Tibial nerve (tissue), 4 donors: ENCODE results near the gene ETV7. TPM values are rescaled to one million over a fixed set of nuclear protein-coding genes. Genes with fewer than 3 reads are reported as not detected.

Source experiments
- DNase-seq, 2 donors: peaks; one replicate each; pipeline ENCODE4 v3.0.0-alpha.2; 2019; ENCODE audit warnings: low spot score in 2 of 2
- H3K27ac ChIP-seq, 4 donors: fragments of 200-600 bp; sonication (generic) in 3 of 4; one replicate each; pipeline ENCODE4 v1.5.1; 2017 to 2019; ENCODE audit warnings: mild to moderate bottlenecking in 1 of 4
- H3K27me3 ChIP-seq, 2 donors: fragments of 200-600 bp; sonication (generic) in 1 of 2; one replicate each; pipeline versions ENCODE4 v1.5.1 to v1.6.0; 2017 to 2019
- H3K36me3 ChIP-seq, 3 donors: fragments of 200-600 bp; sonication (generic); one replicate each; pipeline ENCODE4 v1.5.1; 2018 to 2019
- H3K4me1 ChIP-seq, 4 donors: fragments of 200-600 bp; sonication (generic) in 3 of 4; one replicate each; pipeline ENCODE4 v1.5.1; 2017 to 2019
- H3K4me3 ChIP-seq, 4 donors: fragments of 200-600 bp; sonication (generic) in 3 of 4; one replicate each; pipeline ENCODE4 v1.5.1; 2017 to 2019; ENCODE audit warnings: mild to moderate bottlenecking in 1 of 4, moderate library complexity in 1 of 4
- H3K9me3 ChIP-seq, 4 donors: fragments of 200-600 bp; sonication (generic) in 3 of 4; one replicate each; pipeline ENCODE4 v1.5.1; 2017 to 2019
- CTCF ChIP-seq, 5 experiments: fragments of 200-600 bp in 3 of 5; fragments of 450-650 bp in 2 of 5; sonication (generic) in 3 of 5; IDR thresholded peaks; one replicate each; pipeline ENCODE4 v1.5.1; 2016 to 2019; ENCODE audit warnings: antibody characterized with exemption in 5 of 5, mild to moderate bottlenecking in 3 of 5, moderate library complexity in 2 of 5
- EP300 ChIP-seq, 2 donors: sonication (generic); formaldehyde crosslinking; IDR thresholded peaks; one replicate each; pipeline ENCODE4 v1.6.1; 2017; ENCODE audit warnings: antibody characterized with exemption in 2 of 2, mild to moderate bottlenecking in 1 of 2
- POLR2A ChIP-seq, 2 donors: fragments of 450-650 bp; IDR thresholded peaks; one replicate each; pipeline ENCODE4 v1.6.1; 2017; ENCODE audit warnings: antibody characterized with exemption in 2 of 2, mild to moderate bottlenecking in 2 of 2, moderate library complexity in 2 of 2
- WGBS, 2 donors: methylation state at CpG; one replicate each; pipeline ENCODE4 v1.1.5; 2018; 5-methylcytosine and 5-hydroxymethylcytosine counted together
- total RNA-seq, 4 donors: library from RNA; depleted of rRNA; stranded (reverse); fragments of >200 nt; gene quantifications; one replicate each; pipeline ENCODE4 v1.1.0, GENCODE V29; 2016

The ETV7 gene
- total RNA-seq, 4 donors from 2014 or later, result 0.60 to 9.2 (median 2.9) TPM

- Histone ChIP-seq H3K4me3 (no peak overlapping the region), H3K27me3 (no peaks in the 10 kb centered on the region), H3K36me3 (no peaks in the 10 kb centered on the region), H3K4me1 (peaks cover 0 to 20% (median 8%) of the 10 kb centered on the region in 4 donors), H3K9me3 (no peaks in the 10 kb centered on the region), H3K27ac (no peak overlapping the region)
- no peak for DNase-seq
- TF ChIP-seq CTCF (IDR thresholded peaks at IDR 0.05) (no peak), POLR2A (IDR thresholded peaks at IDR 0.05) (no peak), EP300 (IDR thresholded peaks at IDR 0.05) (no peak)
- WGBS, 2 donors, result 84 to 92% methylated on average over 2 of the region's 2 CpGs
Observed at GRCh38 chr6:36384095-36384494, 3.4 kb downstream of the ETV7 start.

DNA sequence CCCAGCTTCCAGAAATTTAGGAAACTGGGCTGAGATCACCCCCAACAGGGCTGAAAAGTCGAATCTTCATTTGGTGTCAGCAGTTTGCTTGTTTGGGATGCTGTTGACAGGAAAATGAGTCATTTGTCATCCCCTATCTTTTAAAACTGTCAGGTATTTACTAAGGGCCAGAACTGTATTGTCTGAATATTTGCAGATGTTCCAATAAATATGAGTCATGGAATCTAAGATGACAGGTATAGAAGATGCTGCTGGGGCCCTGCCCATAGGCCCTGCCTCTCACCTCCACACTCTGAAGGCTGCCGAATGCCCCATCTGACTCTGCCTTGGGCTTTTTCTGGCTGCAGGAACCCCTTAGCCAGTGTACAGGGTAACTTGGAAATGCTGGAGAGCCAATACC lies 3.9 kb downstream of the ETV7 start:
- WGBS, 2 donors, result 84 to 91% methylated on average over 2 of the region's 2 CpGs
- no peak for DNase-seq
- Histone ChIP-seq H3K9me3 (no peaks in the 10 kb centered on the region), H3K27ac (no peak overlapping the region), H3K4me1 (peaks cover 0 to 20% (median 8%) of the 10 kb centered on the region in 4 donors), H3K36me3 (no peaks in the 10 kb centered on the region), H3K4me3 (no peak overlapping the region), H3K27me3 (no peaks in the 10 kb centered on the region)
- no peak for TF ChIP-seq EP300 (IDR thresholded peaks at IDR 0.05)
- TF ChIP-seq POLR2A (IDR thresholded peaks at IDR 0.05), result no peak

DNA sequence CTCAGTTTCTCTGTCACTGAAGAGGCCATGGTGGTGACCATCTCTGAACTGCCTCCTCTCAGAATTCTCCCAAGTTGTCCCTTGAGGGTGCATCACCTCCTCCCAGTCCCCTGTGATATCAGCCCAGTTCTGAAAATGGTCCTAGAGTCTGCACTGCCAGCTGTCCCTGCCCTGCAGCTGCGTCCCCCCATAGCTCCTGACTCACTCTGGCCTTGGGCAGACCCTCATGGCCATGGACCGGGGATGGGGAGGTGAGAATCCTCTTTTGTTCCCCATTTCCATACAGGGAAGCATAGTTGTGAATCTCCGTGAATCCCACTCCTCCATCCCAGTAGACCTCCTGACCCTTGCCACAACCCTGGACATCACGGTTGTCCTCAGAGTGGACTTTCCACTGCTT lies 4.5 kb downstream of the ETV7 start:
- Histone ChIP-seq H3K4me3 (no peak overlapping the region), H3K36me3 (no peaks in the 10 kb centered on the region), H3K9me3 (no peaks in the 10 kb centered on the region), H3K4me1 (peaks cover 0 to 14% (median 6%) of the 10 kb centered on the region in 4 donors), H3K27ac (no peak overlapping the region), H3K27me3 (no peaks in the 10 kb centered on the region)
- WGBS, 2 donors, result 73 to 74% methylated on average over 4 of the region's 4 CpGs
- no peak for DNase-seq
- TF ChIP-seq CTCF (IDR thresholded peaks at IDR 0.05), result no peak
- no peak for TF ChIP-seq EP300 (IDR thresholded peaks at IDR 0.05)
- TF ChIP-seq POLR2A (IDR thresholded peaks at IDR 0.05), result no peak

DNA sequence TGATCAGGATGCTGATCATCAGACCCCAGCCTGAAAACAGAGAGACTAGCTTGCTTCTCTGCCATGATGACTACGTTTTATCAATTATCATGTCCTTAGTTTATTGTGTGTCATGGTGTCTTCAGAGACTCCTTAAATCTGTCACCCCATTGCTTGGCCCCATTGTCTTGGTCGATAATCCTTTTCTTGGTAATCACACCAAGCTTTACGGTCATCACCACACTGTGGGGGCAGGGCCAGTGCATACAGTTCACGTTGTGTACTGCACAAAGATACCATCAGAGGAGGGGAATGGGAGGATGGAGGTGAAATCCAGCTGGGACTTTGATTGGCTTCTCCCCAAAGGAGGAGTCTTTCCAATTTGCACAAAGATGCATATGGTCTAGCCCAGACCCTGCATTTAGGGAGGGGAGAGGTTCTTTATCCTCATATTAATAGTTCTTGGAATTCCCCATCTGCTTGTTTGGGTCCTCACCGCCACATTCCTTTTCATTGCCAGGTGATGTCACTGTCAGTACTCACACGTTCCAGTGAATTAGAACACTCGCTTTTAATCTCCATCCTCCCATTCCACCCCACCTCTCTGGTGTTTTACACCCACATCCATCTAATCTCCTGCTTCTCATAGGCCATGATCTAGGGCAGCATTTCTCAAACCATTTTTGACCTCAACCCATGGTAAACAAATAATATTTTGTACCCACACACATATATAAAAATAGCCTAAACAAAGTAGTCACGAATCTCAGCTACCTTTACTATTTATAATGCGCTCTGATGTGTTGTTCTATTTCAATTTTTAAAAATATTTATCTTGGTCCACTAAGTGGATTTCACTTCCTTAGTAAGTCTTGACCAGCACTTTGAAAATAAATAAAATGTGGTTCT lies 5.7 kb downstream of the ETV7 start:
- TF ChIP-seq POLR2A (IDR thresholded peaks at IDR 0.05) (no peak), EP300 (IDR thresholded peaks at IDR 0.05) (no peak), CTCF (IDR thresholded peaks at IDR 0.05) (no peak)
- 68 to 73% methylated on average over 9 of the region's 9 CpGs for WGBS, 2 donors
- Histone ChIP-seq H3K27me3 (no peaks in the 10 kb centered on the region), H3K27ac (no peak overlapping the region), H3K4me3 (no peak overlapping the region), H3K9me3 (no peaks in the 10 kb centered on the region), H3K4me1 (peaks cover 0 to 5% (median 2%) of the 10 kb centered on the region in 4 donors), H3K36me3 (no peaks in the 10 kb centered on the region)
- no peak for DNase-seq

DNA sequence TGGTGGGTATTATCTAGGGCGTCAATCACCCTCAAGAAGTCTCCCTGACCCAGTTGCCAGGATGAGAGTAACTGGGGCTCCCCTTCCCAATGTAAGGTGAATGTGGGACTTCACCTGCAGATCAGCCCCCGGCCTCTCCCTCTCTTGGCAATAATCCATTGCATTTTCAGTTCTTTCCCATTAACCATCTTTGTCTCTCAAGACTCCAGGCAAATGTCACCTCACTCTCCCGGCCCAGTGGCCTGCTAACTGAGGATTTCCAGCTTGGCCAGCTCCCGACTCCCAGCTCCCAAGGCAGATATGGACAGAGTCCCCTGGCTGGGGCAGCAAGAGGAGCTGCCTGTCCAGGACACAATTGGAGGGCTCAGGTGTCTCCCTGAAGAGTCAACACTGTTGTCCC lies 7.3 kb downstream of the ETV7 start:
- no peak overlapping the region for H3K27ac ChIP-seq
- no peak for DNase-seq
- H3K27me3 ChIP-seq, result no peaks in the 10 kb centered on the region
- TF ChIP-seq CTCF (IDR thresholded peaks at IDR 0.05) (no peak), EP300 (IDR thresholded peaks at IDR 0.05) (no peak), POLR2A (IDR thresholded peaks at IDR 0.05) (no peak)
- no peaks in the 10 kb centered on the region for H3K36me3 ChIP-seq
- no peak overlapping the region for H3K4me3 ChIP-seq
- 93 to 96% methylated on average over 4 of the region's 4 CpGs for WGBS, 2 donors
- peaks cover 0 to 7% (median 0%) of the 10 kb centered on the region in 4 donors for H3K4me1 ChIP-seq
- H3K9me3 ChIP-seq, result no peaks in the 10 kb centered on the region
